ENCODE data around the gene CERS6. TPM values are rescaled to one million over a fixed set of nuclear protein-coding genes. Genes with fewer than 3 reads are reported as not detected.

The CERS6 gene
- total and polyA plus RNA-seq, 10 of the 15 experiments (the other 5 are each of a cell fraction or from before 2014, with no cell fraction given): 1.3 to 20.4 (median 14.1) TPM

DNA sequence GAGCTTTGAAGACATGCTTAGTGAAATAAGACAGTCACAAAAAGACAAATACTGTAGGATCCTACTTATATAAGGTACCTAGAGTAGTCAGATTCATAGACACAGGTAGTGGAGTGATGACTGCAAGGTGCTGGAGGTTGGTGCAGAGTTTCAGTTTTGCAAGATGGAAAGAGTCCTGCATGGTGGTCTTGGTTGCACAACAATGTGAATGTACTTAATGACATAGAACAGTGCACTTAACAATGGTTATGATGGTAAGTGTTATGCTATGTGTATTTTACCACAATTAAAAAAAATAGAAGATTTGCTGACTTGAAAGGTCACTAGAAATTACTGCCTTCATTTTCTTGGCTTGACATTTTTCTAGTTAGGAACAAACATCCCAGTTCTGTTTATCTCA lies 9.5 kb downstream of the CERS6 start (continued):
- TF ChIP-seq, protein P1, sequence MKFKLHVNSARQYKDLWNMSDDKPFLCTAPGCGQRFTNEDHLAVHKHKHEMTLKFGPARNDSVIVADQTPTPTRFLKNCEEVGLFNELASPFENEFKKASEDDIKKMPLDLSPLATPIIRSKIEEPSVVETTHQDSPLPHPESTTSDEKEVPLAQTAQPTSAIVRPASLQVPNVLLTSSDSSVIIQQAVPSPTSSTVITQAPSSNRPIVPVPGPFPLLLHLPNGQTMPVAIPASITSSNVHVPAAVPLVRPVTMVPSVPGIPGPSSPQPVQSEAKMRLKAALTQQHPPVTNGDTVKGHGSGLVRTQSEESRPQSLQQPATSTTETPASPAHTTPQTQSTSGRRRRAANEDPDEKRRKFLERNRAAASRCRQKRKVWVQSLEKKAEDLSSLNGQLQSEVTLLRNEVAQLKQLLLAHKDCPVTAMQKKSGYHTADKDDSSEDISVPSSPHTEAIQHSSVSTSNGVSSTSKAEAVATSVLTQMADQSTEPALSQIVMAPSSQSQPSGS (IDR thresholded peaks at IDR 0.05; ENCODE audit: low read length): no peak
- no peak for TF ChIP-seq SIN3A (IDR thresholded peaks at IDR 0.05; ENCODE audit: low read depth, low read length)
- TF ChIP-seq, protein P2, sequence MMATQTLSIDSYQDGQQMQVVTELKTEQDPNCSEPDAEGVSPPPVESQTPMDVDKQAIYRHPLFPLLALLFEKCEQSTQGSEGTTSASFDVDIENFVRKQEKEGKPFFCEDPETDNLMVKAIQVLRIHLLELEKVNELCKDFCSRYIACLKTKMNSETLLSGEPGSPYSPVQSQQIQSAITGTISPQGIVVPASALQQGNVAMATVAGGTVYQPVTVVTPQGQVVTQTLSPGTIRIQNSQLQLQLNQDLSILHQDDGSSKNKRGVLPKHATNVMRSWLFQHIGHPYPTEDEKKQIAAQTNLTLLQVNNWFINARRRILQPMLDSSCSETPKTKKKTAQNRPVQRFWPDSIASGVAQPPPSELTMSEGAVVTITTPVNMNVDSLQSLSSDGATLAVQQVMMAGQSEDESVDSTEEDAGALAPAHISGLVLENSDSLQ (IDR thresholded peaks at IDR 0.05): no peak

DNA sequence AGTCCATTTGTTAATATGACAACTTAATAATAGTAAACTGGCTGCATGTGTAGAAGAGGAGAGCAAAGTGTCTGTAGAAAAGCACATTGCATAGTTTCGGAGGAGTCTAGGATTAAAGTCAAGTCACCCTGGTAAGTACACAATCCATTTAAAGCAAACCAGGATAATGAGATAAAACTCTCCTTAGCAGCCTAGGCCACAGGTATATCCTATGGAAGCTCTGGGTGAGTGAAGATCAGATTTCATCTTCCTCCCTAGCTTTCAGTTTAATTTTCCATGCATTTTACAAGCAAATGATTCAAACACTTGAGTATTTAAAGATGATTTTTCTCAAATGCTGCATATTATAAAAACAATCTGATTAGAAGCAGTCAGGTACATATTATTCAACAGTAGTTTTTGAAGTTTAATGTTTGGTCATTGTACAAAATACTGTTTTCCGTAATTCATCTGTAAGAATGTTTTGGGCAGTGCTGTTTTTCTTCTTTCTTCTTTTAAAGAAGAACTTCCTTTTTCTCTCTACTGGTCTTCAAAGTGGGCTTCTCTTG lies 10.2 kb downstream of the CERS6 start:
- ATAC-seq (no peak), DNase-seq (ENCODE audit: low read depth, low spot score) (no peak), FAIRE-seq (no peak)
- BruUV-seq (replicated peaks): no TSS peak
- Histone ChIP-seq H3K79me2 (ENCODE audit: control insufficient read depth, insufficient read depth, low read length) (peaks cover 100% of the 10 kb centered on the region), H4K20me1 (ENCODE audit: control insufficient read depth, insufficient read depth) (0 out of 2 replicates have a peak, but pooled peaks cover 2% of the 10 kb centered on the region), H3K4me2 (ENCODE audit: control insufficient read depth, insufficient read depth) (peak overlapping the region; percentile 76), H3K27me3 (replicated peaks in 1 of 2; ENCODE audit: control insufficient read depth in 2 of 2, insufficient read depth in 2 of 2, low read length in 1 of 2) (no peaks in the 10 kb centered on the region), H3K27ac (ENCODE audit: control insufficient read depth, insufficient read depth) (peak overlapping the region; percentile 34), H3K4me1 (ENCODE audit: control insufficient read depth, insufficient read depth, low read length) (peaks cover 57% of the 10 kb centered on the region), H3K9ac (ENCODE audit: control insufficient read depth, insufficient read depth, low read length) (0 out of 2 replicates have a peak overlapping the region, but pooled peaks have one; percentile 12), H3K4me3 (peak overlapping the region; percentile 43; the same call in 1 of the 2 replicates), H3K9me3 (replicated peaks; ENCODE audit: control insufficient read depth, insufficient read depth, low read length) (no peaks in the 10 kb centered on the region), H2AFZ (ENCODE audit: control insufficient read depth, low read depth, low read length) (no peak overlapping the region), H3K36me3 (ENCODE audit: control insufficient read depth in 2 of 2, insufficient read depth in 2 of 2, low read length in 1 of 2) (no peaks in the 10 kb centered on the region; a peak in 1 of 4 replicates)
- ChIA-PET CTCF (interaction anchor here (1.0 kb wide), 1 partner anchor 12 kb away, joined by 3 read pairs; no protein-coding TSS in a partner anchor), RAD21 (ENCODE audit: unreplicated experiment) (interaction anchor here (3.7 kb wide), 1 partner anchor 24 kb away, joined by 17 read pairs; no protein-coding TSS in a partner anchor), POLR2A (no interaction called here), SMC1A (ENCODE audit: uncharacterized antibody, unreplicated experiment) (interaction anchor here (2.3 kb wide), 1 partner anchor 23 kb away, joined by 12 read pairs; no protein-coding TSS in a partner anchor)
- intact Hi-C loops (cut with micrococcal nuclease; ENCODE audit: unreplicated experiment): loop anchor here (5.0 kb wide), 1 partner anchor 246 kb away; no protein-coding TSS in a partner anchor
- in situ Hi-C loops (cut with MboI): no loop called here
- 93% methylated on average over 2 of the region's 2 CpGs for WGBS (ENCODE audit: insufficient coverage, insufficient replicate concordance, low lambda C conversion rate, missing lambda C conversion rate)
- TF ChIP-seq ZNF24 (IDR thresholded peaks at IDR 0.05) (no peak), BHLHE40 (IDR thresholded peaks at IDR 0.05; ENCODE audit: borderline replicate concordance in 1 of 2, low read depth in 2 of 2, low read length in 1 of 2) (no peak), WRNIP1 (IDR thresholded peaks at IDR 0.05; ENCODE audit: borderline replicate concordance, low read depth, low read length) (no peak), KDM1A (IDR thresholded peaks at IDR 0.05; ENCODE audit: borderline replicate concordance) (no peak)
- TF ChIP-seq, protein P3, sequence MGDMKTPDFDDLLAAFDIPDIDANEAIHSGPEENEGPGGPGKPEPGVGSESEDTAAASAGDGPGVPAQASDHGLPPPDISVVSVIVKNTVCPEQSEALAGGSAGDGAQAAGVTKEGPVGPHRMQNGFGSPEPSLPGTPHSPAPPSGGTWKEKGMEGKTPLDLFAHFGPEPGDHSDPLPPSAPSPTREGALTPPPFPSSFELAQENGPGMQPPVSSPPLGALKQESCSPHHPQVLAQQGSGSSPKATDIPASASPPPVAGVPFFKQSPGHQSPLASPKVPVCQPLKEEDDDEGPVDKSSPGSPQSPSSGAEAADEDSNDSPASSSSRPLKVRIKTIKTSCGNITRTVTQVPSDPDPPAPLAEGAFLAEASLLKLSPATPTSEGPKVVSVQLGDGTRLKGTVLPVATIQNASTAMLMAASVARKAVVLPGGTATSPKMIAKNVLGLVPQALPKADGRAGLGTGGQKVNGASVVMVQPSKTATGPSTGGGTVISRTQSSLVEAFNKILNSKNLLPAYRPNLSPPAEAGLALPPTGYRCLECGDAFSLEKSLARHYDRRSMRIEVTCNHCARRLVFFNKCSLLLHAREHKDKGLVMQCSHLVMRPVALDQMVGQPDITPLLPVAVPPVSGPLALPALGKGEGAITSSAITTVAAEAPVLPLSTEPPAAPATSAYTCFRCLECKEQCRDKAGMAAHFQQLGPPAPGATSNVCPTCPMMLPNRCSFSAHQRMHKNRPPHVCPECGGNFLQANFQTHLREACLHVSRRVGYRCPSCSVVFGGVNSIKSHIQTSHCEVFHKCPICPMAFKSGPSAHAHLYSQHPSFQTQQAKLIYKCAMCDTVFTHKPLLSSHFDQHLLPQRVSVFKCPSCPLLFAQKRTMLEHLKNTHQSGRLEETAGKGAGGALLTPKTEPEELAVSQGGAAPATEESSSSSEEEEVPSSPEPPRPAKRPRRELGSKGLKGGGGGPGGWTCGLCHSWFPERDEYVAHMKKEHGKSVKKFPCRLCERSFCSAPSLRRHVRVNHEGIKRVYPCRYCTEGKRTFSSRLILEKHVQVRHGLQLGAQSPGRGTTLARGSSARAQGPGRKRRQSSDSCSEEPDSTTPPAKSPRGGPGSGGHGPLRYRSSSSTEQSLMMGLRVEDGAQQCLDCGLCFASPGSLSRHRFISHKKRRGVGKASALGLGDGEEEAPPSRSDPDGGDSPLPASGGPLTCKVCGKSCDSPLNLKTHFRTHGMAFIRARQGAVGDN (IDR thresholded peaks at IDR 0.05): no peak
- TF ChIP-seq, protein P4, sequence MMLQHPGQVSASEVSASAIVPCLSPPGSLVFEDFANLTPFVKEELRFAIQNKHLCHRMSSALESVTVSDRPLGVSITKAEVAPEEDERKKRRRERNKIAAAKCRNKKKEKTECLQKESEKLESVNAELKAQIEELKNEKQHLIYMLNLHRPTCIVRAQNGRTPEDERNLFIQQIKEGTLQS (IDR thresholded peaks at IDR 0.05; ENCODE audit: borderline replicate concordance, extremely low read depth, low read depth, low read length): no peak
- TF ChIP-seq, protein P5, sequence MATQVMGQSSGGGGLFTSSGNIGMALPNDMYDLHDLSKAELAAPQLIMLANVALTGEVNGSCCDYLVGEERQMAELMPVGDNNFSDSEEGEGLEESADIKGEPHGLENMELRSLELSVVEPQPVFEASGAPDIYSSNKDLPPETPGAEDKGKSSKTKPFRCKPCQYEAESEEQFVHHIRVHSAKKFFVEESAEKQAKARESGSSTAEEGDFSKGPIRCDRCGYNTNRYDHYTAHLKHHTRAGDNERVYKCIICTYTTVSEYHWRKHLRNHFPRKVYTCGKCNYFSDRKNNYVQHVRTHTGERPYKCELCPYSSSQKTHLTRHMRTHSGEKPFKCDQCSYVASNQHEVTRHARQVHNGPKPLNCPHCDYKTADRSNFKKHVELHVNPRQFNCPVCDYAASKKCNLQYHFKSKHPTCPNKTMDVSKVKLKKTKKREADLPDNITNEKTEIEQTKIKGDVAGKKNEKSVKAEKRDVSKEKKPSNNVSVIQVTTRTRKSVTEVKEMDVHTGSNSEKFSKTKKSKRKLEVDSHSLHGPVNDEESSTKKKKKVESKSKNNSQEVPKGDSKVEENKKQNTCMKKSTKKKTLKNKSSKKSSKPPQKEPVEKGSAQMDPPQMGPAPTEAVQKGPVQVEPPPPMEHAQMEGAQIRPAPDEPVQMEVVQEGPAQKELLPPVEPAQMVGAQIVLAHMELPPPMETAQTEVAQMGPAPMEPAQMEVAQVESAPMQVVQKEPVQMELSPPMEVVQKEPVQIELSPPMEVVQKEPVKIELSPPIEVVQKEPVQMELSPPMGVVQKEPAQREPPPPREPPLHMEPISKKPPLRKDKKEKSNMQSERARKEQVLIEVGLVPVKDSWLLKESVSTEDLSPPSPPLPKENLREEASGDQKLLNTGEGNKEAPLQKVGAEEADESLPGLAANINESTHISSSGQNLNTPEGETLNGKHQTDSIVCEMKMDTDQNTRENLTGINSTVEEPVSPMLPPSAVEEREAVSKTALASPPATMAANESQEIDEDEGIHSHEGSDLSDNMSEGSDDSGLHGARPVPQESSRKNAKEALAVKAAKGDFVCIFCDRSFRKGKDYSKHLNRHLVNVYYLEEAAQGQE (IDR thresholded peaks at IDR 0.05; ENCODE audit: low read depth, low read length): no peak

All from GM12878 (cell line).